HL-60/S4 treated with phorbol 12-myristate 13-acetate at 8.2 ng/mL for 4 days and 3 days (cell line): ENCODE data around the gene VIL1.

Experiments
- in situ Hi-C: fragments of 300-500 bp; cut with MboI; formaldehyde crosslinking; loops from 2 replicates; pipeline ENCODE4 v1.15.0; 2022; ENCODE audit warnings: low sequenced_read_pairs

The VIL1 gene

GRCh38 chr2:218405086-218405745, 13.7 kb upstream of the VIL1 start:
- in situ Hi-C loops: no loop called here

- in situ Hi-C loops: no loop called here
Observed at GRCh38 chr2:218405746-218406208, 13.1 kb upstream of the VIL1 start.

- in situ Hi-C loops: no loop called here
Observed at GRCh38 chr2:218406209-218406948, 12.5 kb upstream of the VIL1 start.

- in situ Hi-C loops: no loop called here
Observed at GRCh38 chr2:218406949-218407618, 11.8 kb upstream of the VIL1 start.

- in situ Hi-C loops: no loop called here
Observed at GRCh38 chr2:218407717-218408116, 11.2 kb upstream of the VIL1 start.

- in situ Hi-C loops: no loop called here
Observed at GRCh38 chr2:218418321-218418716, 604 bp upstream of the VIL1 start.

GRCh38 chr2:218419630-218420216, 800 bp downstream of the VIL1 start:
- in situ Hi-C loops: no loop called here

GRCh38 chr2:218421027-218421426, 2.1 kb downstream of the VIL1 start:
- in situ Hi-C loops: no loop called here

GRCh38 chr2:218422403-218423086, 3.6 kb downstream of the VIL1 start:
- in situ Hi-C loops: no loop called here

- in situ Hi-C loops: no loop called here
Observed at GRCh38 chr2:218423584-218423983, 4.7 kb downstream of the VIL1 start.

- in situ Hi-C loops: no loop called here
Observed at GRCh38 chr2:218425531-218425930, 6.6 kb downstream of the VIL1 start.

- in situ Hi-C loops: no loop called here
Observed at GRCh38 chr2:218427741-218428140, 8.8 kb downstream of the VIL1 start.

- in situ Hi-C loops: no loop called here
Observed at GRCh38 chr2:218428846-218429558, 10.1 kb downstream of the VIL1 start.

- in situ Hi-C loops: no loop called here
Observed at GRCh38 chr2:218429911-218430692, 11.2 kb downstream of the VIL1 start.

GRCh38 chr2:218430721-218431120, 11.8 kb downstream of the VIL1 start:
- in situ Hi-C loops: no loop called here

- in situ Hi-C loops: no loop called here
Observed at GRCh38 chr2:218431878-218432277, 13.0 kb downstream of the VIL1 start.

GRCh38 chr2:218432676-218433365, 13.9 kb downstream of the VIL1 start:
- in situ Hi-C loops: no loop called here

GRCh38 chr2:218434456-218434855, 15.5 kb downstream of the VIL1 start:
- in situ Hi-C loops: no loop called here
